HCT116 (cell line): ENCODE data around the gene IPO11.

Experiments used
- CEBPB ChIP-seq: IDR thresholded peaks from 2 replicates; pipeline ENCODE4 v1.6.1; 2012; ENCODE audit warnings: low read depth
- EZH2 ChIP-seq: fragments of 200-600 bp; sonication (generic); IDR thresholded peaks from 2 replicates; pipeline ENCODE4 v1.6.1; 2017; ENCODE audit warnings: antibody characterized with exemption, mixed run types
- EZH2phosphoT487 ChIP-seq: fragments of 200-600 bp; IDR thresholded peaks from 2 replicates; pipeline ENCODE4 v1.6.1; 2018; ENCODE audit warnings: antibody characterized with exemption, borderline replicate concordance
- POLR2A ChIP-seq: IDR thresholded peaks from 2 replicates; pipeline ENCODE4 v1.7.0; 2011; ENCODE audit warnings: borderline replicate concordance; ENCODE audit not compliant: insufficient read depth, insufficient read length; ENCODE audit errors: extremely low read depth
- POLR2AphosphoS5 ChIP-seq: IDR thresholded peaks from 2 replicates; pipeline ENCODE4 v1.6.1; 2011; ENCODE audit warnings: mild to moderate bottlenecking, low read depth, low read length, moderate library complexity
- RAD21 ChIP-seq: IDR thresholded peaks from 2 replicates; pipeline ENCODE4 v1.6.1; 2012; ENCODE audit warnings: low read depth, mild to moderate bottlenecking
- ZFX ChIP-seq: fragments of 450-650 bp; IDR thresholded peaks from 2 replicates; pipeline ENCODE4 v1.6.1; 2017
- ZNF274 ChIP-seq: fragments of 200-500 bp; sonication (Bioruptor generic); IDR thresholded peaks from 2 replicates; pipeline ENCODE4 v1.6.1; 2014; ENCODE audit warnings: mild to moderate bottlenecking, low read depth, low read length, inconsistent platforms
- TF ChIP-seq, protein P1 (sequence below), 3 experiments: fragments of 200-600 bp in 1 of 3; sonication (generic) in 1 of 3; IDR thresholded peaks in 2 of 3; conservative IDR thresholded peaks in 1 of 3; 2 replicates each; pipeline ENCODE4 v1.5.1; 2012 to 2017; ENCODE audit warnings: low read depth in 2 of 3, low read length in 2 of 3, antibody characterized with exemption in 1 of 3, borderline replicate concordance in 1 of 3, control low read depth in 1 of 3, mild to moderate bottlenecking in 1 of 3, mixed read lengths in 1 of 3, mixed run types in 1 of 3, moderate library complexity in 1 of 3; ENCODE audit not compliant: insufficient read depth in 1 of 3
- TF ChIP-seq, protein P2 (sequence below): IDR thresholded peaks from 2 replicates; pipeline ENCODE4 v1.6.1; 2011; ENCODE audit warnings: mild to moderate bottlenecking, low read length, moderate library complexity; ENCODE audit not compliant: insufficient replicate concordance; ENCODE audit errors: extremely low read depth

DNA sequence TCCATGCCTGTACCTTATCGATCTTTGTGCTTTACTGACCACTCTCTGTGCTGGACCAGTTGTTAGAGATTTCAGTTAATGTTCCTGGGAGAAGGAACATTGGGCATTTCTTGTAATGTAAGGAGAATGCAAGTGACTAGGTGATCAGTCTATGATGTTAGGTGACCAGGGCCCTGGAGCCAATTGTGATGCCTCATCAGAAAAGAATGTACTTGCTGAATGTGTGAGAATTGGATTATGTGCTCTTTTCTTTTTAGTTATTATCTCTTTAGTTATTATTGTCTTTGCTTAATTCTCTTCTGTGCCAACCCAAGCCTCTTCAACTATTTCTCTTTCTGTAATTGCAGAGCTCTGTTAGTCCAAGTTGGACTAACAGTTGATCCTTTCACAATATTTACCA, 258.9 kb downstream of the IPO11 start:
- TF ChIP-seq CEBPB (no peak), ZFX (no peak), EZH2phosphoT487 (no peak), POLR2AphosphoS5 (no peak), ZNF274 (no peak), EZH2 (no peak), POLR2A (no peak), RAD21 (no peak)
- TF ChIP-seq, protein P1, sequence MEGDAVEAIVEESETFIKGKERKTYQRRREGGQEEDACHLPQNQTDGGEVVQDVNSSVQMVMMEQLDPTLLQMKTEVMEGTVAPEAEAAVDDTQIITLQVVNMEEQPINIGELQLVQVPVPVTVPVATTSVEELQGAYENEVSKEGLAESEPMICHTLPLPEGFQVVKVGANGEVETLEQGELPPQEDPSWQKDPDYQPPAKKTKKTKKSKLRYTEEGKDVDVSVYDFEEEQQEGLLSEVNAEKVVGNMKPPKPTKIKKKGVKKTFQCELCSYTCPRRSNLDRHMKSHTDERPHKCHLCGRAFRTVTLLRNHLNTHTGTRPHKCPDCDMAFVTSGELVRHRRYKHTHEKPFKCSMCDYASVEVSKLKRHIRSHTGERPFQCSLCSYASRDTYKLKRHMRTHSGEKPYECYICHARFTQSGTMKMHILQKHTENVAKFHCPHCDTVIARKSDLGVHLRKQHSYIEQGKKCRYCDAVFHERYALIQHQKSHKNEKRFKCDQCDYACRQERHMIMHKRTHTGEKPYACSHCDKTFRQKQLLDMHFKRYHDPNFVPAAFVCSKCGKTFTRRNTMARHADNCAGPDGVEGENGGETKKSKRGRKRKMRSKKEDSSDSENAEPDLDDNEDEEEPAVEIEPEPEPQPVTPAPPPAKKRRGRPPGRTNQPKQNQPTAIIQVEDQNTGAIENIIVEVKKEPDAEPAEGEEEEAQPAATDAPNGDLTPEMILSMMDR (IDR thresholded peaks at IDR 0.05 in 2 of 3, conservative IDR thresholded peaks at IDR 0.05 in 1 of 3; ENCODE audit: borderline replicate concordance in 1 of 3, insufficient read depth in 1 of 3, low read depth in 2 of 3, low read length in 2 of 3) = no peak
- TF ChIP-seq, protein P2, sequence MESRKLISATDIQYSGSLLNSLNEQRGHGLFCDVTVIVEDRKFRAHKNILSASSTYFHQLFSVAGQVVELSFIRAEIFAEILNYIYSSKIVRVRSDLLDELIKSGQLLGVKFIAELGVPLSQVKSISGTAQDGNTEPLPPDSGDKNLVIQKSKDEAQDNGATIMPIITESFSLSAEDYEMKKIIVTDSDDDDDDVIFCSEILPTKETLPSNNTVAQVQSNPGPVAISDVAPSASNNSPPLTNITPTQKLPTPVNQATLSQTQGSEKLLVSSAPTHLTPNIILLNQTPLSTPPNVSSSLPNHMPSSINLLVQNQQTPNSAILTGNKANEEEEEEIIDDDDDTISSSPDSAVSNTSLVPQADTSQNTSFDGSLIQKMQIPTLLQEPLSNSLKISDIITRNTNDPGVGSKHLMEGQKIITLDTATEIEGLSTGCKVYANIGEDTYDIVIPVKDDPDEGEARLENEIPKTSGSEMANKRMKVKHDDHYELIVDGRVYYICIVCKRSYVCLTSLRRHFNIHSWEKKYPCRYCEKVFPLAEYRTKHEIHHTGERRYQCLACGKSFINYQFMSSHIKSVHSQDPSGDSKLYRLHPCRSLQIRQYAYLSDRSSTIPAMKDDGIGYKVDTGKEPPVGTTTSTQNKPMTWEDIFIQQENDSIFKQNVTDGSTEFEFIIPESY = no peak
